Hepatocyte (in vitro differentiated cells): ENCODE data around the gene CCDC112. TPM values are rescaled to one million over a fixed set of nuclear protein-coding genes. Genes with fewer than 3 reads are reported as not detected.
"Not testable (repeated sequence)": the region's sequence is repeated elsewhere in the genome, so short reads cannot be mapped to it uniquely, and the experiment has no call there.

ENCODE experiments used
- DNase-seq: peaks from one replicate; pipeline ENCODE4 v3.0.0-alpha.2; 2016; ENCODE audit warnings: low spot score
- H2AFZ ChIP-seq: fragments of 200-600 bp; sonication (generic); 2 replicates; pipeline ENCODE4 v1.6.0; 2016; ENCODE audit warnings: antibody characterized with exemption, mild to moderate bottlenecking
- H3K27ac ChIP-seq: fragments of 200-600 bp; sonication (generic); 2 replicates; pipeline ENCODE4 v1.5.1; 2016; ENCODE audit warnings: mild to moderate bottlenecking
- H3K27me3 ChIP-seq: fragments of 200-600 bp; sonication (generic); 2 replicates; pipeline ENCODE4 v1.6.1; 2016
- H3K36me3 ChIP-seq: fragments of 200-600 bp; sonication (generic); replicated peaks from 2 replicates; pipeline ENCODE4 v1.5.1; 2016; ENCODE audit warnings: low read depth; ENCODE audit not compliant: insufficient read depth
- H3K4me1 ChIP-seq: fragments of 200-600 bp; sonication (generic); 2 replicates; pipeline ENCODE4 v1.5.1; 2016; ENCODE audit warnings: mild to moderate bottlenecking, moderate library complexity; ENCODE audit not compliant: insufficient read depth
- H3K4me2 ChIP-seq: fragments of 200-600 bp; sonication (generic); 2 replicates; pipeline ENCODE4 v1.6.0; 2016
- H3K4me3 ChIP-seq: fragments of 200-600 bp; sonication (generic); 2 replicates; pipeline ENCODE4 v1.5.1; 2016; ENCODE audit warnings: mild to moderate bottlenecking
- H3K79me2 ChIP-seq: fragments of 200-600 bp; sonication (generic); 2 replicates; pipeline ENCODE4 v1.6.0; 2017; ENCODE audit warnings: mild to moderate bottlenecking
- H3K9me2 ChIP-seq: fragments of 200-600 bp; sonication (generic); replicated peaks from 2 replicates; pipeline ENCODE4 v1.6.0; 2017; ENCODE audit warnings: mild to moderate bottlenecking; ENCODE audit not compliant: insufficient read depth
- H3K9me3 ChIP-seq: fragments of 200-600 bp; sonication (generic); 2 replicates; pipeline ENCODE4 v1.5.1; 2016; ENCODE audit warnings: low read depth, mild to moderate bottlenecking
- H4K20me1 ChIP-seq: fragments of 200-600 bp; sonication (generic); 2 replicates; pipeline ENCODE4 v1.6.0; 2016; ENCODE audit warnings: mild to moderate bottlenecking; ENCODE audit not compliant: insufficient read depth, poor library complexity, severe bottlenecking
- EZH2 ChIP-seq: fragments of 200-600 bp; sonication (generic); IDR thresholded peaks from 2 replicates; pipeline ENCODE4 v1.6.1; 2016; ENCODE audit warnings: antibody characterized with exemption, mild to moderate bottlenecking, borderline replicate concordance
- EZH2phosphoT487 ChIP-seq: fragments of 200-600 bp; sonication (generic); IDR thresholded peaks from one replicate; pipeline ENCODE4 v1.6.1; 2018; ENCODE audit warnings: antibody characterized with exemption, mild to moderate bottlenecking, low read depth, moderate library complexity; ENCODE audit not compliant: unreplicated experiment, severe bottlenecking
- WGBS: methylation state at CpG from one replicate; pipeline ENCODE4 v1.1.6; 2016; ENCODE audit warnings: low lambda C conversion rate; ENCODE audit errors: missing lambda C conversion rate; 5-methylcytosine and 5-hydroxymethylcytosine counted together
- polyA plus RNA-seq: library from polyadenylated mRNA; unstranded; fragments of >200 nt; fragmentation: Nextera tagmentation; extraction: Ambion mirVana; gene quantifications from 2 replicates; pipeline ENCODE4 v1.2.1, GENCODE V29; 2016
- total RNA-seq: library from RNA; depleted of rRNA; stranded (reverse); fragments of >200 nt; gene quantifications from 2 replicates; pipeline ENCODE4 v1.2.3, GENCODE V29; 2014
- TF ChIP-seq, protein P1 (sequence below): fragments of 200-600 bp; sonication (generic); IDR thresholded peaks from 2 replicates; pipeline ENCODE4 v1.5.1; 2016; ENCODE audit warnings: antibody characterized with exemption, mild to moderate bottlenecking; ENCODE audit not compliant: poor library complexity

The CCDC112 gene
- total and polyA plus RNA-seq, 2 experiments from 2014 or later: 3.7 to 4.2 TPM

DNA sequence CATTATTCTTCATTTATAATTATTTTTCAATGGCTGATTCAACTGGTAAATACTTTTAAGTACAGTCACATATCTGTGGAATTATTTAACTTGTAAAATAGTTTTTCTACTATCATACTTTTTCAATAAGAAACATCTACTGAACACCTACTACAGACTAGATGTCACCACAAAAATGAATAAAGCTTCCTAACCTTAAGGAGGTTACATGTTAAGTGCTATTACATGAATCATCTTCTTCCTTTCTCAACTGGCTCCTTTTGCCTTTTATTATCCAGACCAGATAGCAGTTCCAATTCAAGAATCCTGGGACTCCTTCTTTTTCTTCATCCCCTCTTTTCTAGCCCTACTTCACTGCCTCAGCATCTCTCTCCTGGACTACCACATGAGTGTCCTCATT is 38.5 kb downstream of the CCDC112 start:
- no peaks in the 10 kb centered on the region for H3K27me3 ChIP-seq
- H3K4me2 ChIP-seq: no peak overlapping the region
- H3K9me3 ChIP-seq: no peaks in the 10 kb centered on the region
- H2AFZ ChIP-seq: no peak overlapping the region
- DNase-seq: no peak
- H3K4me3 ChIP-seq: no peak overlapping the region
- peaks cover 39% of the 10 kb centered on the region for H4K20me1 ChIP-seq
- H3K9me2 ChIP-seq: no peaks in the 10 kb centered on the region
- no peaks in the 10 kb centered on the region for H3K36me3 ChIP-seq
- H3K79me2 ChIP-seq: peaks cover 92% of the 10 kb centered on the region
- no peak for TF ChIP-seq EZH2phosphoT487
- TF ChIP-seq EZH2: no peak
- TF ChIP-seq, protein P1, sequence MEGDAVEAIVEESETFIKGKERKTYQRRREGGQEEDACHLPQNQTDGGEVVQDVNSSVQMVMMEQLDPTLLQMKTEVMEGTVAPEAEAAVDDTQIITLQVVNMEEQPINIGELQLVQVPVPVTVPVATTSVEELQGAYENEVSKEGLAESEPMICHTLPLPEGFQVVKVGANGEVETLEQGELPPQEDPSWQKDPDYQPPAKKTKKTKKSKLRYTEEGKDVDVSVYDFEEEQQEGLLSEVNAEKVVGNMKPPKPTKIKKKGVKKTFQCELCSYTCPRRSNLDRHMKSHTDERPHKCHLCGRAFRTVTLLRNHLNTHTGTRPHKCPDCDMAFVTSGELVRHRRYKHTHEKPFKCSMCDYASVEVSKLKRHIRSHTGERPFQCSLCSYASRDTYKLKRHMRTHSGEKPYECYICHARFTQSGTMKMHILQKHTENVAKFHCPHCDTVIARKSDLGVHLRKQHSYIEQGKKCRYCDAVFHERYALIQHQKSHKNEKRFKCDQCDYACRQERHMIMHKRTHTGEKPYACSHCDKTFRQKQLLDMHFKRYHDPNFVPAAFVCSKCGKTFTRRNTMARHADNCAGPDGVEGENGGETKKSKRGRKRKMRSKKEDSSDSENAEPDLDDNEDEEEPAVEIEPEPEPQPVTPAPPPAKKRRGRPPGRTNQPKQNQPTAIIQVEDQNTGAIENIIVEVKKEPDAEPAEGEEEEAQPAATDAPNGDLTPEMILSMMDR: no peak
- peaks cover 13% of the 10 kb centered on the region for H3K4me1 ChIP-seq
- no peak overlapping the region for H3K27ac ChIP-seq

DNA sequence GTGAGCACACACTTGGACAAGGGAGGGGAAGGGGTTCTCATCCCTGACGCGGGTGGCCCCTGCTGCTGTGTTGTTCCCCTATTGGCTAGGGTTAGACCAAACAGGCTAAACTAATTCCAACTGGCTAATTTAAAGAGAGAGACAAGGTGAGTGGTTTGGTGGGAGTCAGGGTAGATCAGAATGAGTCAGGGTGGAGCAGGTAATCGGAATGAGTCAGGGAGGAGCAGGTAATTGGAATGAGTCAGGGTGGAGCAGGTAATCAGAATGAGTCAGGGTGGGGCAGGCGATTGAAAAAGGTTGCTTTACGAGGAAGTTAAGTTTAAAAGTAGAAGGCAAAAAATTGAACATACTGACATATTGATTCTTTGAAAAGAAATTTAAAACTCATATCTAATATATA is 47.1 kb downstream of the CCDC112 start:
- H3K9me2 ChIP-seq, H3K27ac ChIP-seq, H3K4me2 ChIP-seq: not testable (repeated sequence)

DNA sequence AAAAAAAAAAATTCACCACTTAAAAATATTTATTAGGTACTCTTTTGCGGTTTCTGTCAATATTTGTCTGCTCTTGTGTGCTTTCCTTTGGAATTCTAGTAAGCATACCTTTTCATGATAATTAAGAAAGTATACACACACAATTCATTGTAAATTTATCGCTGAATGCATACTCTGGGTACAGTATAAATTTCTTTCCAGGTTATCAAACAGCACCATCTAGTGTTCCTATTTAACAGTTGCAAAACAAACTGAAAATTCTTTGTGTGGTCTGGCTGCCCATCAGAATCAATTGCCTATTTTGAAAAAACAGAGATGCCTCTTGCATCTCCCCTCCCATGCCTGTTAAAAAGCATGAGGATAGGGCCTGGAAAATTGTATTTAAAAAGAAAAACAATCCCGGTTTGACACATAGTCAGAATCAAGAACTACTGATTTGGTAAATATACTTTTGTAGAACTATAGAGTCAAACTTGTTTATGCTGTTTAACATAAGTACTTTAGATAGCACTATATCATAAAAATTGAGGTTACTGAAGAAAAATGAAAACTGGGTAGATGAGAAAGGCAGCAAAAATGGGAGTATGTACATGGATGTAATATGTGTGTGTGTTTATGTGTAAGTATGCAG is 50.0 kb downstream of the CCDC112 start:
- Histone ChIP-seq H3K4me3 (no peak overlapping the region), H3K27me3 (no peaks in the 10 kb centered on the region), H3K27ac (no peak overlapping the region), H3K79me2 (peaks cover 16% of the 10 kb centered on the region), H2AFZ (no peak overlapping the region), H3K9me3 (no peaks in the 10 kb centered on the region), H3K36me3 (no peaks in the 10 kb centered on the region), H4K20me1 (no peaks in the 10 kb centered on the region), H3K4me1 (no peaks in the 10 kb centered on the region), H3K9me2 (no peaks in the 10 kb centered on the region), H3K4me2 (no peak overlapping the region)
- DNase-seq: peak; percentile 40
- TF ChIP-seq, protein P1: peak; percentile 70
- TF ChIP-seq EZH2 (no peak), EZH2phosphoT487 (no peak)
- WGBS: 36% methylated on average over 3 of the region's 3 CpGs

More for the DNA sequence above, 47.1 kb downstream of the CCDC112 start:
- not testable (repeated sequence) for H4K20me1 ChIP-seq, H3K4me1 ChIP-seq, H2AFZ ChIP-seq, DNase-seq, H3K4me3 ChIP-seq, H3K36me3 ChIP-seq, H3K27me3 ChIP-seq, H3K9me3 ChIP-seq
- H3K79me2 ChIP-seq: peaks cover 45% of the 10 kb centered on the region
- WGBS: 78% methylated on average over 5 of the region's 5 CpGs

DNA sequence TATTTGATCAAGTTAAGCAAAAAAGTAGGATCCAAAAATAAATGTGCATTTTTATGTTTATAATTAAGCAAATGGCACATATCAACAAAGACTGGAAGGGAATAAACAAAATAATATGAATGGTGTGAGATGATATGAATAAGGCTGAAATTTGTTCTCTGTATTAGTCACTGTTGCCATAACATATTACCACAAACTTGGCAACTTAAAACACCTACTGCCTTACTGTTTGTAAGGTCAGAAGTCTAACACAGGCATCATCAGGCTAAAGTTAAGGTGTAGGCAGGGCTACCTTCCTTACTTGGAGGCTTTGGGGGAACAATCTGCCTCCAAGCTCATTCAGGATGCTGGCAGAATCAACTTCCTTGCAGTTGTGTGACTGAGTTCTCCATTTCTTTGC is 53.0 kb downstream of the CCDC112 start:
- H3K4me3 ChIP-seq: no peak overlapping the region
- H3K9me2 ChIP-seq: no peaks in the 10 kb centered on the region
- peaks cover 5% of the 10 kb centered on the region for H3K79me2 ChIP-seq
- H2AFZ ChIP-seq: no peak overlapping the region
- no peaks in the 10 kb centered on the region for H3K9me3 ChIP-seq
- TF ChIP-seq, protein P1: no peak
- TF ChIP-seq EZH2phosphoT487: no peak
- no peak for TF ChIP-seq EZH2
- H3K36me3 ChIP-seq: no peaks in the 10 kb centered on the region
- no peak for DNase-seq
- no peak overlapping the region for H3K27ac ChIP-seq
- no peaks in the 10 kb centered on the region for H3K4me1 ChIP-seq
- no peaks in the 10 kb centered on the region for H4K20me1 ChIP-seq
- no peak overlapping the region for H3K4me2 ChIP-seq
- no peaks in the 10 kb centered on the region for H3K27me3 ChIP-seq
